ENCODE results near the gene DQX1.
"Not testable (repeated sequence)": the region's sequence is repeated elsewhere in the genome, so short reads cannot be mapped to it uniquely, and the experiment has no call there.

DQX1 gene

GRCh38 chr2:74471332-74472065 lies 54.5 kb downstream of the DQX1 start:
- DNase-seq (ENCODE audit: low read depth), result no peak
- TF ChIP-seq CTCF (IDR thresholded peaks at IDR 0.05; ENCODE audit: insufficient read depth, low read depth, low read length, missing control alignments), result no peak

GRCh38 chr2:74470742-74471141 lies 55.3 kb downstream of the DQX1 start:
- H3K4me3 ChIP-seq (ENCODE audit: low read length); DNase-seq (ENCODE audit: low read depth): not testable (repeated sequence)

More at GRCh38 chr2:74471332-74472065, 54.5 kb downstream of the DQX1 start:
- H3K4me3 ChIP-seq (ENCODE audit: low read length), result peak overlapping the region; percentile 75

Data from epithelial cell of esophagus (primary cell).